Caki2 (cell line): Measurements from ENCODE around the gene QKI. TPM values are rescaled to one million over a fixed set of nuclear protein-coding genes. Genes with fewer than 3 reads are reported as not detected.
A peak's percentile ranks its signal among the peaks of the same experiment; 100 is the strongest.
"Not testable (repeated sequence)": the region's sequence is repeated elsewhere in the genome, so short reads cannot be mapped to it uniquely, and the experiment has no call there.

Experiments
- DNase-seq: peaks from one replicate; pipeline ENCODE4 v3.0.0-alpha.2; 2015; ENCODE audit warnings: low read depth
- in situ Hi-C: cut with HindIII; loops from 2 replicates; pipeline ENCODE4 v1.10.0; 2016; ENCODE audit warnings: low sequenced_read_pairs, low pct_unique_long_range_greater_than_20kb, mixed read lengths
- total RNA-seq: library from RNA; depleted of rRNA; stranded (reverse); fragments of >200 nt; shearing (Covaris generic); gene quantifications from 2 replicates; pipeline ENCODE4 v1.2.3, GENCODE V29; 2014; ENCODE audit warnings: low replicate concordance

QKI gene
- total RNA-seq, 1 experiment from 2014 or later: 76.1 TPM

GRCh38 chr6:163459536-163459935 is 45.0 kb downstream of the QKI start:
- peak; percentile 18 for DNase-seq
- in situ Hi-C loops: no loop called here

GRCh38 chr6:163460307-163460782 is 45.8 kb downstream of the QKI start:
- in situ Hi-C loops: no loop called here
- no peak for DNase-seq

GRCh38 chr6:163461696-163462095 is 47.2 kb downstream of the QKI start:
- in situ Hi-C loops: no loop called here
- no peak for DNase-seq

- DNase-seq: no peak
- in situ Hi-C loops: no loop called here
Measured at GRCh38 chr6:163463180-163463579, 48.7 kb downstream of the QKI start.

GRCh38 chr6:163463795-163464194 is 49.3 kb downstream of the QKI start:
- in situ Hi-C loops: no loop called here
- no peak for DNase-seq

DNA sequence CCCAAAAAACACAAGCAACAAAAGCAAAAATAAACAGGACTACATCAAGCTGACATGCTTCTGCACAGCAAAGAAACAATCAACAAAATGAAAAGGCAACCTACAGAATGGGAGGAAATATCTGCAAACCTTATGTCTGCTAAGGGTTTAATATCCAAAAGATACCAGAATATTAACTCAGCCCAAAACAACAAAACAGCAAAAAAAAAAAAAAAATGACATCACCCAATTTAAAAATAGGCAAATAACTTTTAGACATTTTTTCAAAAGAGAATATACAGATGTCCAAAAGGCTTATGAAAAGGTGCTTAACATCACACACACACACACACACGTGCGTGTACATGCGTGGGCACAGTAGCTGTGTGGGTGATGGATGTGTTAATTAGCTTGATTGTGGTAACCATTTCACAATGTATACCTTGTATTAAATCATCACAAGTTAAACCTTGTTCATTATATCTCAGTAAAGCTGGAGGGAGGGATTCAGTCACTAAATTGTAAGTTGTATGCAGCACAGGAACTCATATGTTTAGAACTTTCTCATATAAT is 52.4 kb downstream of the QKI start:
- in situ Hi-C loops: no loop called here
- no peak for DNase-seq

DNA sequence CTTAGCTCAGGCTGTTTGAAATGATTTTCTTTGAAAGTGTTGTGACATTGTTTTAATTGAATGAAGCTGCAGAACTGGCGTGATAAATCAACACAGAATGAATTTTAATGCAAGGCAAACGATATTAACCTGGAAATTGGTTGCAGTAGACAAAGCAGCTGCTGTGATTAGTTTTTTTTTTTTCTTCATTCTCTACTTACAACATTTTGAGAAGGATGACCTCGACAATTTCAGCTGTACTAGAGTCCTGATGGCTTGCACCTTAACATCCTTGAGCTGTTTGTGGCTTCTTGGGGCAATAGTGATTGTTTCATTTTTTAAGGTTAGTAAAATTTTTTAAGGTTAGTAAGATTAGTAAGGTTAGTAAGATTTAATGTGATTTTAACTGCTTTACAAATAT is 54.2 kb downstream of the QKI start:
- DNase-seq: no peak
- in situ Hi-C loops: no loop called here

DNA sequence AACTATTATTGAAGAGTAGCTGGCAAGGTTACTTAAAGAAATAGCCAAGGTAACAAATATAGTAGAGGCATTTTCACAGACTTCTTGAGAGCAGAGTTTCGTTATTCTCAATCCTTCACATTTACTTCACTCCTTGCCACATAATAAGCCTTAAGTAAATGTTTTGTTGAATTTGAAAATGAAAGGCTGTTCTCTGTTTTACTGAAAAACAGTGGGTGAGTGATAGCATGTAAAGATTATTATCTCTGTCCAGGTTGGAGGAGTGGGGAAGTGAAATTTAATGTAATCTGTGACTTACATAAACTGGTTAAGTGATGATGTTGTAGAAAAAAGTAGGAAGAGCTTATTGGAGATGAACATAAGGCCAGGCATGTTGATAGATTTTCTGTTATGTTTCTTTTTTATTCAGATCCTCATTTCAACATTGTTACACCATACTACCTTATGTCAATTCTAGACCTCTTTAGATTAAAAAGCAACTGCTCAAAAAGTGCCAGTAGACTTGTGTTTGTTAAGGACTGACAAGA is 55.0 kb downstream of the QKI start:
- in situ Hi-C loops: no loop called here
- no peak for DNase-seq

GRCh38 chr6:163470611-163471010 is 56.1 kb downstream of the QKI start:
- no peak for DNase-seq
- in situ Hi-C loops: no loop called here

DNA sequence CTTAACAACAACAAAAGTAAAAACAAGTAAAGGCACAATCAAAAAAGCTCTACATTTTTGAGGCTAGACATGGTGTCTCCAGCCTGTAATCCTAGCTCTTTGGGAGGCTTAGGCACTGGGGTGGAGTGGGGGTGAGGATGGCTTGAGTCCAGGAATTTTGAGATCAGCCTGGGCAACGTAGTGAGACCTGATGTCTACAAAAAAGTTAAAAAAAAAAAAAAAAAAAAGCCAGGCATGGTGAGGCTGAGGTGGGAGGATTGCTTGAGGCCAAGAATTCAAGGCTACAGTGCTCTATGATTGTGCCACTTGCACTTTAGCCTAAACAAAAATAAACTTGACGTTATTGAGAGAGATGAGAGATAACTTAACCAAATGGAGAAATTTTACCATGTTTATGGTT is 60.1 kb downstream of the QKI start:
- in situ Hi-C loops: no loop called here
- no peak for DNase-seq

- in situ Hi-C loops, DNase-seq: not testable (repeated sequence)
Measured at GRCh38 chr6:163476946-163477345, 62.4 kb downstream of the QKI start.

DNA sequence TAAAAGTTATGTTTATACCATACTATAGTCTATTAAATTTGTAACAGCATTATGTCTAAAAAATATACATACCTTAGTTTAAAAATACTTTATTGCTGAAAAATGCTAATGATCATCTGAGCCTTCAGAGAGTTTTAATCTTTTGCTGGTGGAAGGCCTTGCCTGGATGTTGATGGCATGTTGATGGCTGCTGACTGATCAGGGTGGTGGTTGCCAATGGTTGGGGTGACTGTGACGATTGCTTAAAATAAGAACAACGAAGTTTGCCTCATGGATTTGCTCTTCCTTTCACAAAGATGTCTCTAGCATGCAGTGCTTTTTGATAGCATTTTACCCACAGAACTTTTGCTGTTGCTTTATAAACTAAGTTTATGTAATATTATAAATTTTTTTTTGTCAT is 68.6 kb downstream of the QKI start:
- in situ Hi-C loops: no loop called here
- no peak for DNase-seq

GRCh38 chr6:163485388-163485851 is 70.9 kb downstream of the QKI start:
- no peak for DNase-seq
- in situ Hi-C loops: no loop called here

- no peak for DNase-seq
Measured at GRCh38 chr6:163486821-163487220, 72.3 kb downstream of the QKI start.

GRCh38 chr6:163487606-163488005 is 73.1 kb downstream of the QKI start:
- DNase-seq: no peak
- in situ Hi-C loops: no loop called here

More at GRCh38 chr6:163486821-163487220, 72.3 kb downstream of the QKI start:
- in situ Hi-C loops: no loop called here

DNA sequence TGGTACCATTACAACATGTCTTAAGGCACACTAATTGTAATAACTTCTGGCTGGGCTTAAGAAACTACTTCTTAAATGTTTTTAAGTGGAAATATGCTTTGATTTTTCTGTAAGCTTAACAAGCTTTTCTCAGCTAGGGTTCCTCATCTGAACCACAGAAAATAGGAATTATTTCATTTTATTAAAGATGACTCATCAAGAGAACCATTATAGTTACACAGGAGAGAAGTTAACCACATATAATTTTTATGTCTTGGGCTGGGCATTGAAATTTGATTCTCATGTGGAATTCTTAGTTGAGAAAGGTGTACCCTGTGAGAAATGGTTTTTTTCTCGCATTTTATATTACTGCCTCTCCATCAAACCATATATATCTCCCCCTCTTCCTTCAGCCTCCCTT is 75.1 kb downstream of the QKI start:
- in situ Hi-C loops: no loop called here
- DNase-seq: no peak

- in situ Hi-C loops: no loop called here
- no peak for DNase-seq
Measured at GRCh38 chr6:163490826-163491577, 76.5 kb downstream of the QKI start.

DNA sequence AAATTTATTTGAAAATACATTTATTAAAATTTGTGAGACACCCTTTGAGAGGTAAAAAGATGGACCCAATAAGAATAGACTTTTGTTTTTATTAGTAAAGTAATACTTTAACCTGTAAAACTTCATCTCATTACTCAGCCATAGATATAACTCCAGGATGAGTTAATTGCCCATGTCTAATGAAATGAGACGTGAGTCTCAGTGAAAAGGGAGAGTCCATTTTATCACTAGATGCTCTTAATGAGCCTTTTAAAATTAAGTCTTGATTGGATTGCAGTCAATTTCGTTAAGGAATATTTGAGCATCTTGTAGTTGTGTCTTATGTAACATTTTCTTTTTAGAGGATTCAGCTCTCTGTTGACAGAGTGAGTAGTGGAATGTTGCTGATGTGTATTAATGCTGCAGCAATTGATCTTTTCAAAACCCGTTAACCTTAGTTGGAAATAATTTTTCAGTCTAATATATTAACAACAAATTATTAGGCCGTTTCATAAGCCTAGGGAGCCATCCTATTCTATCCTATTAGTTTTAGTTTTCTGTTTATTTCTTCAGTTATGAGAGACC is 77.3 kb downstream of the QKI start:
- in situ Hi-C loops: no loop called here

GRCh38 chr6:163494279-163494727 is 79.8 kb downstream of the QKI start:
- DNase-seq: peak; percentile 2
- in situ Hi-C loops: no loop called here

More for the DNA sequence above, 77.3 kb downstream of the QKI start:
- no peak for DNase-seq
